Subcutaneous adipose tissue (tissue), 4 donors: Measurements from ENCODE around the gene PHF12. TPM values are rescaled to one million over a fixed set of nuclear protein-coding genes. Genes with fewer than 3 reads are reported as not detected.

Experiments
- CTCF ChIP-seq: fragments of 450-650 bp; IDR thresholded peaks from one replicate; pipeline ENCODE4 v1.5.1; 2016; ENCODE audit warnings: low read depth, mild to moderate bottlenecking, control low read depth, antibody characterized with exemption, moderate library complexity
- total RNA-seq, 4 donors: library from RNA; depleted of rRNA; stranded (reverse); fragments of >200 nt; gene quantifications; one replicate each; pipeline ENCODE4 v1.1.0, GENCODE V29; 2016

Gene PHF12
- total RNA-seq, 4 donors from 2014 or later: 22.0 to 38.1 (median 25.2) TPM

GRCh38 chr17:28959471-28959871 is 8.2 kb upstream of the PHF12 start:
- no peak for TF ChIP-seq CTCF

GRCh38 chr17:28958820-28959455 is 7.6 kb upstream of the PHF12 start:
- TF ChIP-seq CTCF: no peak

GRCh38 chr17:28957992-28958355 is 6.7 kb upstream of the PHF12 start:
- no peak for TF ChIP-seq CTCF

DNA sequence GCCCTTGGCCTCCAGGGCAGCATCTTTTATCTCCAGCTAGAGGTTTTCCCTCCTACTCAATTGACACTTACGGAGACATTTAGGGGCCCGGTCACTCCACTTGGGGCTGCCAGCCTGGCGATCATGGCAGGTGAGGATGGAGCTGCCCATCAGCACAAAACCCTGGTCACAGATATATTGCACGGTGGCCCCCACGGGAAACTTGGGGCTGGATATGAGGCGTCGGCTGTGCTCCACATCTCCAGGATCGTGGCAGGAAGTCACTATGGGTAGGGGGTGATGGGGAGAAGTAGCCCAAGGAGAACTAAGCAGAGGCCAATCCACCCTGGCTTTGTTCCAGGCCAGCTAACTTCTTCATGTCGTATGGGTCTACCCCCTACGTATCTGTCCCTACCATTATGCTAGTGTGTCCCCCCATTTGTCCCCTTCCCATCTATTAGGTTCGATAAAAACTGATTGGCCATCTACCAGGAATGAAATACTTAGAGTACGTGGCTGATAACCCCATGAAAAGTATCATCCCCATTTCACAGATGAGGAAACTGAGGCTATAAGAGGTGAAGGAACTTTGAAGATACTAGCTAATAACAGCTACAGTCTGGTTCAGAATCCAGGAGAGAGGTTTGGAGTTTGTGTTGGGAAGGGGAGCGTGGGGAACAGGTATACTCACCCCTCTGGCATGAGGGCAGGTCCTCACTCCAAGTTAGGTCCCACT is 6.1 kb upstream of the PHF12 start:
- no peak for TF ChIP-seq CTCF

DNA sequence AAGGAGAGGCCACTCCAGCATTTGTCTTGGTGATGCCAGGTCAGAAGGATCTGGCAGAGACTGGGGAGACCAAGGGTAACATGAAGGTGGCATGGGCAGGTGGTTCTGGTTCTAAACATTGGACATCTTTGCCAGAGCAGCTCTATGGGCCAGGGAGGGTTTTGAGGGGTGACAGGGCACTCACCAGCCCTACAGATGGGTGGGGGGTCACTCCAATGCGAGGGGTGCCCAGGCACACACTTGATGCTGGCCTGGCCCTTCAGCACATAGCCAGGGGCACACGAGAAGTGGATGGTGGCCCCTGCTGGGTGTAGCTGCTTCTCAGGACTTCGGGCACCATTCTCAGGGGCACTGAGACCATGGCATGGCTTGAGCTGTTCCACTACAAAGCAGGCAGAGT is 5.5 kb upstream of the PHF12 start:
- no peak for TF ChIP-seq CTCF

DNA sequence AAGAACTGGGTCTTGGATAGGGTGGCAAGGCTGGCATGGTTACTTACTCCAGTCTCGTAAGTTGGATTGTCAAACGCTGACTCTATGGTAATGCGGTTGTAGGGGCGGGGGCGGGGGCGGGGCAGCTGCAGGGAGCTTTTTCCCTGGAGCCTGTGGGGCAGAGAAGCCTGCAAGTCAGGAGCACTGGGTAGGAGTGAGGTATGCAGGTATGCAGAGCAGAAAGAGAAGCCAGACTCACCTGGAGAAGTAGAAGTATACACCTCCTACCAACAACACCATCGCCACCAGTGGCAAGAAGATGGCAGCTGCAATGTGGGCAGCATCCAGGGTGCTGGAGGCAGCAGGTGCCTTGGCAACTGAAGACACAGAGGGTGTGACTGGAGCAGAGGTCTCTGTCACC is 4.8 kb upstream of the PHF12 start:
- no peak for TF ChIP-seq CTCF

DNA sequence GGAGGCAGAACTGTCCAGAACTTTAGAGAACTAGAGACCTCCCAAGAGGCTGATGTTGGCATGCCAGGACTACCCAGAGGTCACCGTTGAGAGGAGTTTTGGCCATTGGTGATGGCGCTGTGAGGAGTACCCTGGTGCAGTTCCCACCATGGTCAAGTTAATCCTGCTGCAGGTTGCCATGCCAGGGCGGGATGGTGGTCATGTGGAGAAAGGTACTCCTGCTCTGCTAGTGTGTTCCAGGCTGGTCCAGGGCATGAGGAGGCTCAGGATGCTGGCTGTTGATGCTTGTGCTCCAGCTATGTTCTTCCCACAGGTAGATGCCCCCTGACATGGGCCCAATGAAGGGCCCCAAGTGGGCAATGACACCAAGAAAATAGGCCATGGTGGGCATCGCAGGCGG is 4.1 kb upstream of the PHF12 start:
- TF ChIP-seq CTCF: no peak
